Small intestine (tissue), 7 donors: ENCODE measurements around the gene HSPA5. TPM values are rescaled to one million over a fixed set of nuclear protein-coding genes. Genes with fewer than 3 reads are reported as not detected.
"Not testable (repeated sequence)": the region's sequence is repeated elsewhere in the genome, so short reads cannot be mapped to it uniquely, and the experiment has no call there.

Source experiments
- DNase-seq, 2 donors: peaks; one replicate each; pipeline versions ENCODE4 v3.0.0 to v3.0.0-alpha.2; 2013
- FAIRE-seq: peaks from 2 replicates; lab custom pipeline; 2012; peaks lifted over from hg19 to GRCh38; lab: Jason Lieb, UNC
- H3K27ac ChIP-seq, 3 donors: one replicate each; pipeline ENCODE4 v1.5.1; 2013; ENCODE audit warnings: low read length in 2 of 3, mild to moderate bottlenecking in 2 of 3, control low read depth in 1 of 3, inconsistent platforms in 1 of 3, low read depth in 1 of 3, moderate library complexity in 1 of 3
- H3K27me3 ChIP-seq, 3 donors: one replicate each; pipeline ENCODE4 v1.6.1; 2013; ENCODE audit warnings: low read length in 3 of 3, inconsistent platforms in 1 of 3; ENCODE audit not compliant: control insufficient read depth in 3 of 3, insufficient read depth in 3 of 3
- H3K36me3 ChIP-seq, 3 donors: one replicate each; pipeline ENCODE4 v1.6.1; 2013; ENCODE audit warnings: low read length in 3 of 3, inconsistent platforms in 1 of 3, low read depth in 1 of 3, mild to moderate bottlenecking in 1 of 3, moderate library complexity in 1 of 3; ENCODE audit not compliant: control insufficient read depth in 3 of 3, insufficient read depth in 2 of 3
- H3K4me1 ChIP-seq, 3 donors: one replicate each; pipeline ENCODE4 v1.6.1; 2013; ENCODE audit warnings: low read length in 2 of 3, inconsistent platforms in 1 of 3, low read depth in 1 of 3, mild to moderate bottlenecking in 1 of 3, moderate library complexity in 1 of 3; ENCODE audit not compliant: control insufficient read depth in 3 of 3, insufficient read depth in 2 of 3
- H3K4me3 ChIP-seq, 3 donors: one replicate each; pipeline ENCODE4 v1.5.1; 2013; ENCODE audit warnings: low read length in 3 of 3, control low read depth in 1 of 3, inconsistent platforms in 1 of 3, low read depth in 1 of 3, mild to moderate bottlenecking in 1 of 3, moderate library complexity in 1 of 3
- H3K9me3 ChIP-seq, 2 donors: one replicate each; pipeline ENCODE4 v1.6.1; 2013; ENCODE audit warnings: low read depth in 1 of 2, low read length in 1 of 2; ENCODE audit not compliant: control insufficient read depth in 2 of 2, insufficient read depth in 1 of 2
- WGBS, 3 donors: extraction: QIAGEN DNeasy Blood & Tissue Kit; methylation state at CpG; one replicate each; pipeline ENCODE4 v1.1.7; 2013; 5-methylcytosine and 5-hydroxymethylcytosine counted together
- polyA plus RNA-seq, 4 donors: library from polyadenylated mRNA; stranded (reverse) in 3 of 4; unstranded in 1 of 4; fragments of 200-250 nt in 3 of 4; fragments of 120-200 nt in 1 of 4; gene quantifications; one replicate each; pipeline versions ENCODE4 v1.2.1 to v1.2.3, GENCODE V29; 2013
- donor health status: healthy with polysubstance abuse.
- donor health status: control.
- donor health status: control.
- donor health status: Bipolar disorder and iron deficiency.
- donor health status: healthy.

The HSPA5 gene
- polyA plus RNA-seq, 4 donors = 35.8 to 319 (median 138) TPM

- DNase-seq, H3K27ac ChIP-seq, H3K4me3 ChIP-seq, FAIRE-seq, H3K9me3 ChIP-seq, H3K27me3 ChIP-seq, H3K36me3 ChIP-seq: not testable (repeated sequence)
- WGBS, 3 donors = 91 to 96% (median 93%) methylated on average over 5 of the region's 5 CpGs
- H3K4me1 ChIP-seq = peaks cover 0 to 10% (median 6%) of the 10 kb centered on the region in 3 donors
Measured at GRCh38 chr9:125194466-125194865, 46.7 kb downstream of the HSPA5 start.

- H3K4me1 ChIP-seq = peaks cover 0 to 9% (median 6%) of the 10 kb centered on the region in 3 donors
- peak overlapping the region; percentile 74 to 100 (median 98) for H3K4me3 ChIP-seq
- 56 to 60% (median 59%) methylated on average over 14 of the region's 14 CpGs for WGBS, 3 donors
- H3K36me3 ChIP-seq = peaks cover 0 to 2% (median 0%) of the 10 kb centered on the region in 3 donors
- peak overlapping the region; percentile 85 to 97 (median 86) for H3K27ac ChIP-seq
- no peaks in the 10 kb centered on the region for H3K9me3 ChIP-seq
- DNase-seq = peak in 1 of 2 donors; percentile 7
- no peak for FAIRE-seq
- no peaks in the 10 kb centered on the region for H3K27me3 ChIP-seq
Measured at GRCh38 chr9:125190361-125190801, 50.8 kb downstream of the HSPA5 start.

- H3K27me3 ChIP-seq = no peaks in the 10 kb centered on the region
- 0 to 1% (median 1%) methylated on average over 65 to 82 of the region's 82 CpGs for WGBS, 3 donors
- FAIRE-seq (no peak), DNase-seq (peak; percentile 96 to 99)
- peak within 1 kb of the TSS; percentile 85 to 97 (median 86) for H3K27ac ChIP-seq
- peaks cover 0 to 9% (median 6%) of the 10 kb centered on the region in 3 donors for H3K4me1 ChIP-seq
- H3K4me3 ChIP-seq = peak within 1 kb of the TSS; percentile 74 to 100 (median 98)
- H3K9me3 ChIP-seq = no peaks in the 10 kb centered on the region
- H3K36me3 ChIP-seq = peaks cover 0 to 3% (median 0%) of the 10 kb centered on the region in 3 donors
Measured at GRCh38 chr9:125189361-125190289, 51.5 kb downstream of the HSPA5 start, which contains the start of gene PPP6C. Gene PPP6C, minus strand, starts transcription at chr9:125189803. Its CDS starts 85 bp downstream, at chr9:125189718.

- Histone ChIP-seq H3K36me3 (peaks cover 0 to 5% (median 0%) of the 10 kb centered on the region in 3 donors), H3K27me3 (no peaks in the 10 kb centered on the region), H3K4me1 (peaks cover 0 to 9% (median 6%) of the 10 kb centered on the region in 3 donors), H3K9me3 (no peaks in the 10 kb centered on the region), H3K4me3 (peak overlapping the region; percentile 74 to 100 (median 98)), H3K27ac (peak overlapping the region; percentile 85 to 97 (median 86))
- FAIRE-seq = no peak
- WGBS, 3 donors = 0% methylated on average over 25 to 26 of the region's 26 CpGs
- peak in 1 of 2 donors; percentile 24 for DNase-seq
Measured at GRCh38 chr9:125189011-125189360, 52.2 kb downstream of the HSPA5 start.

Other genes with a start within 250 kb of the HSPA5 start
- gene SCAI, start 97.8 kb downstream of the HSPA5 start, polyA plus RNA-seq = 1 to 10 TPM in 2 of 4 donors, under 1 TPM in 2; under 0.01 to 7.2 (median 0.69) TPM
- 10 to 100 TPM; 22.6 to 31.5 (median 24.3) TPM for gene PPP6C, start 51.5 kb downstream of the HSPA5 start, polyA plus RNA-seq
- gene RABEPK, start 40.8 kb downstream of the HSPA5 start, polyA plus RNA-seq = 10 to 100 TPM; 10.5 to 24.7 (median 15.0) TPM
- gene GAPVD1, start 20.5 kb upstream of the HSPA5 start, polyA plus RNA-seq = 10 to 100 TPM in 1 of 4 donors, 1 to 10 TPM in 3; 4.6 to 25.2 (median 7.1) TPM